Natural killer cell (primary cell): ENCODE measurements around the gene NCAM2. TPM values are rescaled to one million over a fixed set of nuclear protein-coding genes. Genes with fewer than 3 reads are reported as not detected.
A peak's percentile ranks its signal among the peaks of the same experiment; 100 is the strongest.

ENCODE experiments used
- ATAC-seq, 3 donors: fragments of 150-1000 bp in 2 of 3; fragments of 200-7000 bp in 1 of 3; cut with Tn5 transposase; 1 replicate in 1 of 3; 2 replicates in 2 of 3; pipeline ENCODE4 v1.10.0; 2021; ENCODE audit warnings: mild to moderate bottlenecking in 2 of 3, moderate library complexity in 2 of 3
- DNase-seq, 2 donors: peaks; one replicate each; pipeline versions ENCODE4 v3.0.0 to v3.0.0-alpha.2; 2013 to 2021; ENCODE audit warnings: mixed read lengths in 1 of 2
- H3K27ac ChIP-seq: one replicate; pipeline ENCODE4 v1.5.1; 2013; ENCODE audit warnings: mild to moderate bottlenecking, low read length
- H3K27me3 ChIP-seq: one replicate; pipeline ENCODE4 v1.6.1; 2013; ENCODE audit warnings: low read length; ENCODE audit not compliant: control insufficient read depth, insufficient read depth
- H3K36me3 ChIP-seq: one replicate; pipeline ENCODE4 v1.6.1; 2013; ENCODE audit warnings: low read length; ENCODE audit not compliant: control insufficient read depth, insufficient read depth
- H3K4me1 ChIP-seq: one replicate; pipeline ENCODE4 v1.6.1; 2013; ENCODE audit warnings: low read length; ENCODE audit not compliant: control insufficient read depth, insufficient read depth
- H3K4me3 ChIP-seq: one replicate; pipeline ENCODE4 v1.5.1; 2013; ENCODE audit warnings: low read length
- H3K9me3 ChIP-seq: one replicate; pipeline ENCODE4 v1.6.1; 2013; ENCODE audit warnings: low read length; ENCODE audit not compliant: control insufficient read depth, insufficient read depth
- H3K27ac Mint-ChIP-seq, 2 donors: one replicate each; pipeline ENCODE4 v1.8.0; 2022; ENCODE audit warnings: mild to moderate bottlenecking in 2 of 2, mixed read lengths in 2 of 2, moderate library complexity in 1 of 2
- H3K27me3 Mint-ChIP-seq, 2 donors: one replicate each; pipeline ENCODE4 v1.8.0; 2022; ENCODE audit warnings: low read depth in 2 of 2, mixed read lengths in 2 of 2
- H3K36me3 Mint-ChIP-seq: one replicate; pipeline ENCODE4 v1.8.0; 2022; ENCODE audit warnings: mixed read lengths
- H3K4me1 Mint-ChIP-seq, 2 donors: one replicate each; pipeline ENCODE4 v1.8.0; 2022; ENCODE audit warnings: mixed read lengths in 2 of 2
- H3K4me3 Mint-ChIP-seq: one replicate; pipeline ENCODE4 v1.8.0; 2022; ENCODE audit warnings: mild to moderate bottlenecking, moderate library complexity, mixed read lengths
- H3K9me3 Mint-ChIP-seq, 2 donors: one replicate each; pipeline ENCODE4 v1.8.0; 2022; ENCODE audit warnings: mixed read lengths in 2 of 2
- WGBS: methylation state at CpG from one replicate; pipeline ENCODE4 v1.1.7; 2013; ENCODE audit warnings: missing lambda C conversion rate; ENCODE audit not compliant: insufficient coverage; 5-methylcytosine and 5-hydroxymethylcytosine counted together
- intact Hi-C: fragments of 100-400 bp; cut with micrococcal nuclease; formaldehyde crosslinking; loops from one replicate; pipeline ENCODE4 v1.14.2; 2022
- total RNA-seq, 4 donors: library from RNA; stranded (reverse); fragments of 120-200 nt in 1 of 4; gene quantifications; one replicate each; pipeline versions ENCODE4 v1.2.3 to v1.2.4, GENCODE V29; 2013 to 2022
- TF ChIP-seq, protein P1 (sequence below): fragments of 200-600 bp; IDR thresholded peaks from one replicate; pipeline ENCODE4 v1.8.0; 2022; ENCODE audit warnings: antibody characterized with exemption

The NCAM2 gene
- total RNA-seq, 3 donors from 2014 or later (not counting 1 experiment from before 2014, with no cell fraction given): not detected

DNA sequence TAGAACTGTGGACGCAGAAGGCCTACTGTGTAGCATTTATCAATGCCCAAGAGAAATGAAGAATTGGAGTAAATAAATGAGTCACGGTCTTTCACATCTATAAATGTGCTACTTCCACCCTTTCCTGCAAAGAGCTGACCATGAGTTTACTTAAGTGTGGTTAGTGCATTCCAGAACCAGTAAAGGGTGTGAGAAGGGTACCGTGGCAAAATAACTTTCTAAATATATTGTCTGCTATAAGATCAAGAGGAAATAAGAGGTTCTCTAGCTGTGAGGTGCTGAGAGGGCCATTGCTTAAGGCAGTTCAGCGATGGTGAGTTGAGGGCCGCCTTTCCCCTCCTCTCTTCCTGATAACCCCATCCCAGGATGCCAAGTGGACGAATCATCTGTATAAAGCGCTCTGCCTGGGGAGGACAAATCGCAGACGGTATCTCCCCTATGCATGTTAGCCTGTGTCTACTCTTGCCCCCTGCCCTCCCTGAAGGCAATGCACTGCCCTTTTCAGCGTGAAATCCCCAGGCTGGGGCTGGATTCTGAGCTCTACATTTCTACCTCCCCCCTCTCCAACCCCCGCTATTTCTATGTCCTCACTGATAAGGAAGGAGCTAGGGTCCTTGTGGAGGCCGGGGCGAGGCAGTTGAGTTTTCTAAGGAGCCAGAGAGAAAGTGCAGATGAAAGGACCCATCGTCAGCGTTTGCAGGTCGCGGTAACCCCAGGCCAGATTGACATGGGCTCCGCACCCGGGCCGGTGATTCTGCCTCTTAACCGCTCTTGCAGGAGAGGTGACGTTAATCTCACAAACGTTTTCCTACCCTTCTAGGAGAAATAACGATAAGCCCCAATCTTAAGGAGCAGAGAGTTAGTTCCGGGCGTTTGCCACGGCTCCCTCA lies 1.5 kb upstream of the NCAM2 start:
- TF ChIP-seq, protein P1, sequence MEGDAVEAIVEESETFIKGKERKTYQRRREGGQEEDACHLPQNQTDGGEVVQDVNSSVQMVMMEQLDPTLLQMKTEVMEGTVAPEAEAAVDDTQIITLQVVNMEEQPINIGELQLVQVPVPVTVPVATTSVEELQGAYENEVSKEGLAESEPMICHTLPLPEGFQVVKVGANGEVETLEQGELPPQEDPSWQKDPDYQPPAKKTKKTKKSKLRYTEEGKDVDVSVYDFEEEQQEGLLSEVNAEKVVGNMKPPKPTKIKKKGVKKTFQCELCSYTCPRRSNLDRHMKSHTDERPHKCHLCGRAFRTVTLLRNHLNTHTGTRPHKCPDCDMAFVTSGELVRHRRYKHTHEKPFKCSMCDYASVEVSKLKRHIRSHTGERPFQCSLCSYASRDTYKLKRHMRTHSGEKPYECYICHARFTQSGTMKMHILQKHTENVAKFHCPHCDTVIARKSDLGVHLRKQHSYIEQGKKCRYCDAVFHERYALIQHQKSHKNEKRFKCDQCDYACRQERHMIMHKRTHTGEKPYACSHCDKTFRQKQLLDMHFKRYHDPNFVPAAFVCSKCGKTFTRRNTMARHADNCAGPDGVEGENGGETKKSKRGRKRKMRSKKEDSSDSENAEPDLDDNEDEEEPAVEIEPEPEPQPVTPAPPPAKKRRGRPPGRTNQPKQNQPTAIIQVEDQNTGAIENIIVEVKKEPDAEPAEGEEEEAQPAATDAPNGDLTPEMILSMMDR: no peak
- Mint-ChIP-seq H3K27ac (peak overlapping the region in 1 of 2 donors; percentile 10), H3K27me3 (no peaks in the 10 kb centered on the region), H3K4me1 (peaks cover 12 to 26% of the 10 kb centered on the region in 2 donors), H3K36me3 (no peaks in the 10 kb centered on the region), H3K9me3 (no peaks in the 10 kb centered on the region), H3K4me3 (peak overlapping the region; percentile 71)
- H3K36me3 ChIP-seq: no peaks in the 10 kb centered on the region
- no peak overlapping the region for H3K4me3 ChIP-seq
- intact Hi-C loops: no loop called here
- DNase-seq: no peak
- H3K27me3 ChIP-seq: peaks cover 9% of the 10 kb centered on the region
- H3K4me1 ChIP-seq: peaks cover 14% of the 10 kb centered on the region
- WGBS: 47% methylated on average over 25 of the region's 27 CpGs
- no peak for ATAC-seq
- no peaks in the 10 kb centered on the region for H3K9me3 ChIP-seq
- no peak overlapping the region for H3K27ac ChIP-seq

DNA sequence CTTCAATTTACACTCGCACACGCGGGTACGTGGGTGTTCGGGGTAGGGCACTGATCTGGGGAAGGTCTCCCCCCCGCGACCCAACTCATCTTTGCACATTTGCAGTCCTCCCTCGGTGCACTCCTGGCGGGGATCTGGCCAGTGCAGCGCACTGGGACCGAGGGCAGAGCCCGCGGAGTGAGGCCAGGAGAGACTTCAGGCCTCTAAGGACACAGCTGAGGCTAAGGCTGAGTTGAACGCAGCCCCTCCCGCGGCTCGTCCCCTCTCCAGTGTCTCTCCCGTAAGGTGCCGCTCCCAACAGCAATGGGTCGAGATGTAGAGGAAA lies 936 bp upstream of the NCAM2 start:
- peaks cover 9% of the 10 kb centered on the region for H3K27me3 ChIP-seq

GRCh38 chr21:20998456-20998789 lies 214 bp downstream of the NCAM2 start:
- ATAC-seq: no peak
- 2% methylated on average over 10 of the region's 14 CpGs for WGBS
- H3K27me3 ChIP-seq: peaks cover 9% of the 10 kb centered on the region
- H3K27ac ChIP-seq: no peak overlapping the region
- H3K36me3 Mint-ChIP-seq: no peaks in the 10 kb centered on the region
- TF ChIP-seq, protein P1: no peak
- peak overlapping the region; percentile 66 for H3K4me3 Mint-ChIP-seq
- no peaks in the 10 kb centered on the region for H3K9me3 Mint-ChIP-seq
- intact Hi-C loops: no loop called here
- H3K27ac Mint-ChIP-seq: no peak overlapping the region
- peak overlapping the region; percentile 8 for H3K4me3 ChIP-seq
- peaks cover 14% of the 10 kb centered on the region for H3K4me1 ChIP-seq
- no peaks in the 10 kb centered on the region for H3K27me3 Mint-ChIP-seq
- no peaks in the 10 kb centered on the region for H3K9me3 ChIP-seq
- no peaks in the 10 kb centered on the region for H3K36me3 ChIP-seq
- peaks cover 12 to 26% of the 10 kb centered on the region in 2 donors for H3K4me1 Mint-ChIP-seq
- DNase-seq: no peak

More for the DNA sequence above, 936 bp upstream of the NCAM2 start:
- peak overlapping the region; percentile 30 for H3K4me3 ChIP-seq
- Mint-ChIP-seq H3K9me3 (no peaks in the 10 kb centered on the region), H3K4me3 (peak overlapping the region; percentile 71), H3K4me1 (peaks cover 12 to 26% of the 10 kb centered on the region in 2 donors), H3K27me3 (no peaks in the 10 kb centered on the region), H3K27ac (peak overlapping the region in 1 of 2 donors; percentile 10), H3K36me3 (no peaks in the 10 kb centered on the region)
- peaks cover 14% of the 10 kb centered on the region for H3K4me1 ChIP-seq
- TF ChIP-seq, protein P1: no peak
- DNase-seq (peak in 1 of 2 donors; percentile 4), ATAC-seq (peak in 1 of 3 donors; percentile 5)
- no peaks in the 10 kb centered on the region for H3K36me3 ChIP-seq
- H3K9me3 ChIP-seq: no peaks in the 10 kb centered on the region
- intact Hi-C loops: no loop called here
- 5% methylated on average over 20 of the region's 20 CpGs for WGBS
- no peak overlapping the region for H3K27ac ChIP-seq
